ENCODE measurements around the gene THAP7. TPM values are rescaled to one million over a fixed set of nuclear protein-coding genes. Genes with fewer than 3 reads are reported as not detected.

Gene THAP7
- total and polyA plus RNA-seq, 2 experiments from 2014 or later = 21.8 to 25.9 TPM

DNA sequence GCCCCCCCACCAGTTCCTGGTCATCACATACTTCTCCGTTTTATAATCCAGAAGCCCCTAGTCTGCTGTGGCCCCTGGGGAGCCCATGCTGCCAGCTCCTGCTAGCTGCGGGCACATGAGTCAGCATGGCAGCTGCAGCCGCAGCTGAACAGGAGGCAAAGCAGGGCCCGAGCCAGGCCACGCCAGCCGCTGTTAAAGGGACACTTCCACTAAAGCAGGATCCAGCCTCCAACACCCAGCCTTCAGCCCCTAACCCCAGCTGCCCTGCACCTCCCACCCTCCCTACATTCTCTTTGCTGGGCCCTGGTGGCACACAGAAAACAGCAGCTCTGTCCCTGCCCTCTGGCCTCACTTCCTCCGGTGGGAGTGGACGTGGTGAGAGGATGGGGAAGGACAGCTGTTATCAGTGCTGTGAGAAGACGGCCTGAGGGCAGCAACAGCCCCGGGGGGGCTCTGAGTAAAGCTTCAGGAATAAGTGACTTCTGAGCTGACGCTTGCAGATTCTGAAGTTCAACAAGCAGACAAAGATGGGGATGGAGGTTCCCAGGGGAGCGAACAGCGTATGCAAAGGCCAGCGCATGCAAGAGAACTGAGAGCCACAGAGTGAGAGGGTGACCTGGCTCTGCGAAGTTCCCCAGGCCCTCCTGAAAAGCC, 43.1 kb upstream of the THAP7 start:
- H2AFZ ChIP-seq = no peak overlapping the region; the same call in 1 of the 2 replicates
- H3K4me2 ChIP-seq = peak overlapping the region; percentile 72
- Mint-ChIP-seq H3K36me3 (ENCODE audit: low read depth) (no peaks in the 10 kb centered on the region), H3K27ac (no peak overlapping the region), H3K4me3 (peak overlapping the region; percentile 88), H3K4me1 (peaks cover 15% of the 10 kb centered on the region), H3K9me3 (no peaks in the 10 kb centered on the region), H3K27me3 (ENCODE audit: insufficient read depth, low read depth, poor library complexity) (peaks cover 19% of the 10 kb centered on the region)
- no peaks in the 10 kb centered on the region for H3K79me2 ChIP-seq (replicated peaks; ENCODE audit: insufficient read depth)
- H3K4me3 ChIP-seq = peak overlapping the region; percentile 91
- H3K27me3 ChIP-seq (ENCODE audit: insufficient read depth) = no peaks in the 10 kb centered on the region
- TF ChIP-seq EZH2 (IDR thresholded peaks at IDR 0.05; ENCODE audit: low read depth, unreplicated experiment) = no peak
- no peak for TF ChIP-seq CREB1 (CRISPR knock-in tag; IDR thresholded peaks at IDR 0.05; ENCODE audit: low read depth)
- TF ChIP-seq, protein P1, sequence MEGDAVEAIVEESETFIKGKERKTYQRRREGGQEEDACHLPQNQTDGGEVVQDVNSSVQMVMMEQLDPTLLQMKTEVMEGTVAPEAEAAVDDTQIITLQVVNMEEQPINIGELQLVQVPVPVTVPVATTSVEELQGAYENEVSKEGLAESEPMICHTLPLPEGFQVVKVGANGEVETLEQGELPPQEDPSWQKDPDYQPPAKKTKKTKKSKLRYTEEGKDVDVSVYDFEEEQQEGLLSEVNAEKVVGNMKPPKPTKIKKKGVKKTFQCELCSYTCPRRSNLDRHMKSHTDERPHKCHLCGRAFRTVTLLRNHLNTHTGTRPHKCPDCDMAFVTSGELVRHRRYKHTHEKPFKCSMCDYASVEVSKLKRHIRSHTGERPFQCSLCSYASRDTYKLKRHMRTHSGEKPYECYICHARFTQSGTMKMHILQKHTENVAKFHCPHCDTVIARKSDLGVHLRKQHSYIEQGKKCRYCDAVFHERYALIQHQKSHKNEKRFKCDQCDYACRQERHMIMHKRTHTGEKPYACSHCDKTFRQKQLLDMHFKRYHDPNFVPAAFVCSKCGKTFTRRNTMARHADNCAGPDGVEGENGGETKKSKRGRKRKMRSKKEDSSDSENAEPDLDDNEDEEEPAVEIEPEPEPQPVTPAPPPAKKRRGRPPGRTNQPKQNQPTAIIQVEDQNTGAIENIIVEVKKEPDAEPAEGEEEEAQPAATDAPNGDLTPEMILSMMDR (conservative IDR thresholded peaks at IDR 0.05; ENCODE audit: low read depth in 2 of 2) = no peak
- no peak for TF ChIP-seq NANOG (IDR thresholded peaks at IDR 0.05; ENCODE audit: borderline replicate concordance)
- TF ChIP-seq EZH2phosphoT487 (IDR thresholded peaks at IDR 0.05; ENCODE audit: unreplicated experiment) = no peak
- TF ChIP-seq, protein P2, sequence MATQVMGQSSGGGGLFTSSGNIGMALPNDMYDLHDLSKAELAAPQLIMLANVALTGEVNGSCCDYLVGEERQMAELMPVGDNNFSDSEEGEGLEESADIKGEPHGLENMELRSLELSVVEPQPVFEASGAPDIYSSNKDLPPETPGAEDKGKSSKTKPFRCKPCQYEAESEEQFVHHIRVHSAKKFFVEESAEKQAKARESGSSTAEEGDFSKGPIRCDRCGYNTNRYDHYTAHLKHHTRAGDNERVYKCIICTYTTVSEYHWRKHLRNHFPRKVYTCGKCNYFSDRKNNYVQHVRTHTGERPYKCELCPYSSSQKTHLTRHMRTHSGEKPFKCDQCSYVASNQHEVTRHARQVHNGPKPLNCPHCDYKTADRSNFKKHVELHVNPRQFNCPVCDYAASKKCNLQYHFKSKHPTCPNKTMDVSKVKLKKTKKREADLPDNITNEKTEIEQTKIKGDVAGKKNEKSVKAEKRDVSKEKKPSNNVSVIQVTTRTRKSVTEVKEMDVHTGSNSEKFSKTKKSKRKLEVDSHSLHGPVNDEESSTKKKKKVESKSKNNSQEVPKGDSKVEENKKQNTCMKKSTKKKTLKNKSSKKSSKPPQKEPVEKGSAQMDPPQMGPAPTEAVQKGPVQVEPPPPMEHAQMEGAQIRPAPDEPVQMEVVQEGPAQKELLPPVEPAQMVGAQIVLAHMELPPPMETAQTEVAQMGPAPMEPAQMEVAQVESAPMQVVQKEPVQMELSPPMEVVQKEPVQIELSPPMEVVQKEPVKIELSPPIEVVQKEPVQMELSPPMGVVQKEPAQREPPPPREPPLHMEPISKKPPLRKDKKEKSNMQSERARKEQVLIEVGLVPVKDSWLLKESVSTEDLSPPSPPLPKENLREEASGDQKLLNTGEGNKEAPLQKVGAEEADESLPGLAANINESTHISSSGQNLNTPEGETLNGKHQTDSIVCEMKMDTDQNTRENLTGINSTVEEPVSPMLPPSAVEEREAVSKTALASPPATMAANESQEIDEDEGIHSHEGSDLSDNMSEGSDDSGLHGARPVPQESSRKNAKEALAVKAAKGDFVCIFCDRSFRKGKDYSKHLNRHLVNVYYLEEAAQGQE (IDR thresholded peaks at IDR 0.05; ENCODE audit: unreplicated experiment) = no peak
- TF ChIP-seq, protein P3, sequence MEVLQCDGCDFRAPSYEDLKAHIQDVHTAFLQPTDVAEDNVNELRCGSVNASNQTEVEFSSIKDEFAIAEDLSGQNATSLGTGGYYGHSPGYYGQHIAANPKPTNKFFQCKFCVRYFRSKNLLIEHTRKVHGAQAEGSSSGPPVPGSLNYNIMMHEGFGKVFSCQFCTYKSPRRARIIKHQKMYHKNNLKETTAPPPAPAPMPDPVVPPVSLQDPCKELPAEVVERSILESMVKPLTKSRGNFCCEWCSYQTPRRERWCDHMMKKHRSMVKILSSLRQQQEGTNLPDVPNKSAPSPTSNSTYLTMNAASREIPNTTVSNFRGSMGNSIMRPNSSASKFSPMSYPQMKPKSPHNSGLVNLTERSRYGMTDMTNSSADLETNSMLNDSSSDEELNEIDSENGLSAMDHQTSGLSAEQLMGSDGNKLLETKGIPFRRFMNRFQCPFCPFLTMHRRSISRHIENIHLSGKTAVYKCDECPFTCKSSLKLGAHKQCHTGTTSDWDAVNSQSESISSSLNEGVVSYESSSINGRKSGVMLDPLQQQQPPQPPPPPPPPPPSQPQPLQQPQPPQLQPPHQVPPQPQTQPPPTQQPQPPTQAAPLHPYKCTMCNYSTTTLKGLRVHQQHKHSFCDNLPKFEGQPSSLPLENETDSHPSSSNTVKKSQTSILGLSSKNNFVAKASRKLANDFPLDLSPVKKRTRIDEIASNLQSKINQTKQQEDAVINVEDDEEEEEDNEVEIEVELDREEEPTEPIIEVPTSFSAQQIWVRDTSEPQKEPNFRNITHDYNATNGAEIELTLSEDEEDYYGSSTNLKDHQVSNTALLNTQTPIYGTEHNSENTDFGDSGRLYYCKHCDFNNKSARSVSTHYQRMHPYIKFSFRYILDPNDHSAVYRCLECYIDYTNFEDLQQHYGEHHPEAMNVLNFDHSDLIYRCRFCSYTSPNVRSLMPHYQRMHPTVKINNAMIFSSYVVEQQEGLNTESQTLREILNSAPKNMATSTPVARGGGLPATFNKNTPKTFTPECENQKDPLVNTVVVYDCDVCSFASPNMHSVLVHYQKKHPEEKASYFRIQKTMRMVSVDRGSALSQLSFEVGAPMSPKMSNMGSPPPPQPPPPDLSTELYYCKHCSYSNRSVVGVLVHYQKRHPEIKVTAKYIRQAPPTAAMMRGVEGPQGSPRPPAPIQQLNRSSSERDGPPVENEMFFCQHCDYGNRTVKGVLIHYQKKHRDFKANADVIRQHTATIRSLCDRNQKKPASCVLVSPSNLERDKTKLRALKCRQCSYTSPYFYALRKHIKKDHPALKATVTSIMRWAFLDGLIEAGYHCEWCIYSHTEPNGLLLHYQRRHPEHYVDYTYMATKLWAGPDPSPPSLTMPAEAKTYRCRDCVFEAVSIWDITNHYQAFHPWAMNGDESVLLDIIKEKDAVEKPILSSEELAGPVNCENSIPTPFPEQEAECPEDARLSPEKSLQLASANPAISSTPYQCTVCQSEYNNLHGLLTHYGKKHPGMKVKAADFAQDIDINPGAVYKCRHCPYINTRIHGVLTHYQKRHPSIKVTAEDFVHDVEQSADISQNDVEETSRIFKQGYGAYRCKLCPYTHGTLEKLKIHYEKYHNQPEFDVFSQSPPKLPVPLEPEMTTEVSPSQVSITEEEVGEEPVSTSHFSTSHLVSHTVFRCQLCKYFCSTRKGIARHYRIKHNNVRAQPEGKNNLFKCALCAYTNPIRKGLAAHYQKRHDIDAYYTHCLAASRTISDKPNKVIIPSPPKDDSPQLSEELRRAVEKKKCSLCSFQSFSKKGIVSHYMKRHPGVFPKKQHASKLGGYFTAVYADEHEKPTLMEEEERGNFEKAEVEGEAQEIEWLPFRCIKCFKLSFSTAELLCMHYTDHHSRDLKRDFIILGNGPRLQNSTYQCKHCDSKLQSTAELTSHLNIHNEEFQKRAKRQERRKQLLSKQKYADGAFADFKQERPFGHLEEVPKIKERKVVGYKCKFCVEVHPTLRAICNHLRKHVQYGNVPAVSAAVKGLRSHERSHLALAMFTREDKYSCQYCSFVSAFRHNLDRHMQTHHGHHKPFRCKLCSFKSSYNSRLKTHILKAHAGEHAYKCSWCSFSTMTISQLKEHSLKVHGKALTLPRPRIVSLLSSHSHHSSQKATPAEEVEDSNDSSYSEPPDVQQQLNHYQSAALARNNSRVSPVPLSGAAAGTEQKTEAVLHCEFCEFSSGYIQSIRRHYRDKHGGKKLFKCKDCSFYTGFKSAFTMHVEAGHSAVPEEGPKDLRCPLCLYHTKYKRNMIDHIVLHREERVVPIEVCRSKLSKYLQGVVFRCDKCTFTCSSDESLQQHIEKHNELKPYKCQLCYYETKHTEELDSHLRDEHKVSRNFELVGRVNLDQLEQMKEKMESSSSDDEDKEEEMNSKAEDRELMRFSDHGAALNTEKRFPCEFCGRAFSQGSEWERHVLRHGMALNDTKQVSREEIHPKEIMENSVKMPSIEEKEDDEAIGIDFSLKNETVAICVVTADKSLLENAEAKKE (CRISPR knock-in tag; IDR thresholded peaks at IDR 0.05) = no peak
- no peak for TF ChIP-seq ZNF331 (CRISPR knock-in tag; IDR thresholded peaks at IDR 0.05; ENCODE audit: low read depth)
- TF ChIP-seq STAT1 (IDR thresholded peaks at IDR 0.05; ENCODE audit: unreplicated experiment) = no peak
- TF ChIP-seq JUNB (IDR thresholded peaks at IDR 0.05; ENCODE audit: unreplicated experiment) = no peak
- TF ChIP-seq ZNF114 (CRISPR knock-in tag; IDR thresholded peaks at IDR 0.05) = no peak
- TF ChIP-seq, protein P4, sequence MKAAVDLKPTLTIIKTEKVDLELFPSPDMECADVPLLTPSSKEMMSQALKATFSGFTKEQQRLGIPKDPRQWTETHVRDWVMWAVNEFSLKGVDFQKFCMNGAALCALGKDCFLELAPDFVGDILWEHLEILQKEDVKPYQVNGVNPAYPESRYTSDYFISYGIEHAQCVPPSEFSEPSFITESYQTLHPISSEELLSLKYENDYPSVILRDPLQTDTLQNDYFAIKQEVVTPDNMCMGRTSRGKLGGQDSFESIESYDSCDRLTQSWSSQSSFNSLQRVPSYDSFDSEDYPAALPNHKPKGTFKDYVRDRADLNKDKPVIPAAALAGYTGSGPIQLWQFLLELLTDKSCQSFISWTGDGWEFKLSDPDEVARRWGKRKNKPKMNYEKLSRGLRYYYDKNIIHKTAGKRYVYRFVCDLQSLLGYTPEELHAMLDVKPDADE (IDR thresholded peaks at IDR 0.05) = no peak
- no peak overlapping the region for H3K27ac ChIP-seq (ENCODE audit: low read depth)
- ATAC-seq = peak; percentile 23
- H3K36me3 ChIP-seq (ENCODE audit: insufficient read depth) = no peaks in the 10 kb centered on the region
- H3K9me2 ChIP-seq (ENCODE audit: insufficient read depth) = no peaks in the 10 kb centered on the region
- H3F3A ChIP-seq (replicated peaks; ENCODE audit: low read depth) = 0 out of 2 replicates have a peak, but pooled peaks cover 4% of the 10 kb centered on the region
- H4K20me1 ChIP-seq (replicated peaks; ENCODE audit: insufficient read depth) = no peaks in the 10 kb centered on the region
- no peaks in the 10 kb centered on the region for H3K4me1 ChIP-seq (ENCODE audit: insufficient read depth)
- peak; percentile 28 for DNase-seq (ENCODE audit: low spot score)
